NT2/D1 (cell line): ENCODE results near the gene PPFIBP1.

Source experiments
- DNase-seq: peaks from one replicate; pipeline ENCODE4 v3.0.0-alpha.2; 2011; ENCODE audit warnings: low read depth, low spot score
- H3K27me3 ChIP-seq: 2 replicates; pipeline ENCODE4 v1.6.0; 2011; ENCODE audit warnings: mild to moderate bottlenecking; ENCODE audit not compliant: insufficient read length, insufficient read depth
- H3K36me3 ChIP-seq: 2 replicates; pipeline ENCODE4 v1.6.1; 2011; ENCODE audit warnings: mild to moderate bottlenecking, low read length, mixed read lengths; ENCODE audit not compliant: insufficient read depth, insufficient read length
- H3K4me1 ChIP-seq: 2 replicates; pipeline ENCODE4 v1.5.1; 2011; ENCODE audit not compliant: insufficient read depth, insufficient read length
- H3K4me3 ChIP-seq: 2 replicates; pipeline ENCODE4 v1.5.1; 2011; ENCODE audit warnings: low read depth; ENCODE audit not compliant: insufficient read length
- H3K9ac ChIP-seq: 2 replicates; pipeline ENCODE4 v1.6.0; 2011; ENCODE audit warnings: low read depth; ENCODE audit not compliant: insufficient read length
- H3K9me3 ChIP-seq: 2 replicates; pipeline ENCODE4 v1.5.1; 2011; ENCODE audit warnings: mild to moderate bottlenecking, low read length; ENCODE audit not compliant: insufficient read depth
- SUZ12 ChIP-seq: IDR thresholded peaks from 2 replicates; pipeline ENCODE4 v1.6.1; 2011; ENCODE audit not compliant: insufficient read length, insufficient read depth; ENCODE audit errors: extremely low read depth
- YY1 ChIP-seq: IDR thresholded peaks from 2 replicates; pipeline ENCODE4 v1.6.1; 2011; ENCODE audit not compliant: insufficient read length, insufficient read depth
- ZNF274 ChIP-seq: IDR thresholded peaks from 2 replicates; pipeline ENCODE4 v1.6.1; 2011; ENCODE audit warnings: mild to moderate bottlenecking, low read depth, low read length

The PPFIBP1 gene

GRCh38 chr12:27709932-27710591, 186.1 kb downstream of the PPFIBP1 start:
- Histone ChIP-seq H3K9ac (peak overlapping the region; percentile 99), H3K4me1 (no peaks in the 10 kb centered on the region), H3K36me3 (peaks cover 26% of the 10 kb centered on the region), H3K27me3 (peaks cover 2% of the 10 kb centered on the region), H3K4me3 (peak overlapping the region; percentile 99), H3K9me3 (no peaks in the 10 kb centered on the region)
- no peak for DNase-seq
- TF ChIP-seq ZNF274 (no peak), SUZ12 (no peak), YY1 (no peak)

- Histone ChIP-seq H3K27me3 (peaks cover 2% of the 10 kb centered on the region), H3K4me3 (peak within 1 kb of the TSS; percentile 99), H3K9me3 (no peaks in the 10 kb centered on the region), H3K36me3 (peaks cover 33% of the 10 kb centered on the region), H3K9ac (peak within 1 kb of the TSS; percentile 99), H3K4me1 (no peaks in the 10 kb centered on the region)
- no peak for TF ChIP-seq SUZ12
- TF ChIP-seq YY1, result peak; percentile 97
- TF ChIP-seq ZNF274, result no peak
- DNase-seq, result peak; percentile 97
Observed at GRCh38 chr12:27710592-27711316, 186.7 kb downstream of the PPFIBP1 start, which contains the start of gene MRPS35. Gene MRPS35 (plus strand): TSS chr12:27710832. CDS start chr12:27710844, 12 bp downstream.

GRCh38 chr12:27711317-27711682, 187.3 kb downstream of the PPFIBP1 start:
- Histone ChIP-seq H3K9ac (peak overlapping the region; percentile 99), H3K27me3 (peaks cover 2% of the 10 kb centered on the region)
- peak; percentile 36 for DNase-seq

GRCh38 chr12:27711967-27712366, 188.0 kb downstream of the PPFIBP1 start:
- Histone ChIP-seq H3K4me1 (no peaks in the 10 kb centered on the region), H3K9ac (no peak overlapping the region), H3K27me3 (peaks cover 2% of the 10 kb centered on the region), H3K9me3 (no peaks in the 10 kb centered on the region), H3K36me3 (peaks cover 45% of the 10 kb centered on the region), H3K4me3 (peak overlapping the region; percentile 99)
- no peak for DNase-seq
- TF ChIP-seq SUZ12, result no peak
- no peak for TF ChIP-seq YY1
- TF ChIP-seq ZNF274, result no peak

More at GRCh38 chr12:27711317-27711682, 187.3 kb downstream of the PPFIBP1 start:
- H3K4me3 ChIP-seq, result peak overlapping the region; percentile 99
- no peaks in the 10 kb centered on the region for H3K4me1 ChIP-seq
- H3K9me3 ChIP-seq, result no peaks in the 10 kb centered on the region
- TF ChIP-seq SUZ12 (no peak), YY1 (no peak), ZNF274 (no peak)
- peaks cover 39% of the 10 kb centered on the region for H3K36me3 ChIP-seq

DNA sequence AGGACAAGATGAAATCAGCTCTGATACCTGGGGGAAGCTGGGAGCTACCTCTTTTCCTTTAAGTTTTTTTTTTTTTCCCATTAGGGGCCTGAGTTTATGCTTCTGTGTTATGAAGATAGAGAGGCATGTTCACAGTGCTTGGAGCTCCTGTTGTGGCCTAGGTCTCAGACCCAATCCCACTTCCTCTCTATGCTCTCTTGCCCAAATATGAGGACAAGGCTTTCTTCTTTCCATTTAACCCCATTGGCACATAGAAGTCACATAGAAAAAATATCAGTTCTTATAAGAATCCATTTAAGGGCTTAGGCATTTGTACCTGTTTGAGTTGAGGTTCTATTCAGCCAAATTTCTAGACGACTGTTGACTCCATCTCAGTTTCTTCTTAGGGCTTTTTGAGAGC, 199.2 kb downstream of the PPFIBP1 start:
- Histone ChIP-seq H3K4me1 (no peaks in the 10 kb centered on the region), H3K9me3 (no peaks in the 10 kb centered on the region), H3K9ac (no peak overlapping the region), H3K36me3 (peaks cover 88% of the 10 kb centered on the region), H3K4me3 (no peak overlapping the region), H3K27me3 (no peaks in the 10 kb centered on the region)
- TF ChIP-seq YY1, result no peak
- TF ChIP-seq SUZ12, result no peak
- TF ChIP-seq ZNF274, result no peak
- no peak for DNase-seq

GRCh38 chr12:27730097-27730588, 206.1 kb downstream of the PPFIBP1 start:
- H3K9me3 ChIP-seq, result no peaks in the 10 kb centered on the region
- H3K36me3 ChIP-seq, result peaks cover 81% of the 10 kb centered on the region
- TF ChIP-seq ZNF274 (no peak), SUZ12 (no peak), YY1 (no peak)
- no peak overlapping the region for H3K4me3 ChIP-seq
- no peak overlapping the region for H3K9ac ChIP-seq
- H3K27me3 ChIP-seq, result no peaks in the 10 kb centered on the region
- DNase-seq, result no peak
- no peaks in the 10 kb centered on the region for H3K4me1 ChIP-seq

GRCh38 chr12:27732281-27732680, 208.3 kb downstream of the PPFIBP1 start:
- TF ChIP-seq ZNF274 (no peak), SUZ12 (no peak), YY1 (no peak)
- Histone ChIP-seq H3K4me1 (no peaks in the 10 kb centered on the region), H3K27me3 (no peaks in the 10 kb centered on the region), H3K36me3 (peaks cover 84% of the 10 kb centered on the region), H3K9me3 (no peaks in the 10 kb centered on the region), H3K9ac (no peak overlapping the region), H3K4me3 (no peak overlapping the region)
- DNase-seq, result peak; percentile 65
